HG03460 (cell line): ENCODE data around the gene SKP1.

Experiments used
- ATAC-seq: cut with Tn5 transposase; IDR thresholded peaks from one replicate; pipeline ENCODE4 v1.9.1; 2021; ENCODE audit not compliant: unreplicated experiment

SKP1 gene

DNA sequence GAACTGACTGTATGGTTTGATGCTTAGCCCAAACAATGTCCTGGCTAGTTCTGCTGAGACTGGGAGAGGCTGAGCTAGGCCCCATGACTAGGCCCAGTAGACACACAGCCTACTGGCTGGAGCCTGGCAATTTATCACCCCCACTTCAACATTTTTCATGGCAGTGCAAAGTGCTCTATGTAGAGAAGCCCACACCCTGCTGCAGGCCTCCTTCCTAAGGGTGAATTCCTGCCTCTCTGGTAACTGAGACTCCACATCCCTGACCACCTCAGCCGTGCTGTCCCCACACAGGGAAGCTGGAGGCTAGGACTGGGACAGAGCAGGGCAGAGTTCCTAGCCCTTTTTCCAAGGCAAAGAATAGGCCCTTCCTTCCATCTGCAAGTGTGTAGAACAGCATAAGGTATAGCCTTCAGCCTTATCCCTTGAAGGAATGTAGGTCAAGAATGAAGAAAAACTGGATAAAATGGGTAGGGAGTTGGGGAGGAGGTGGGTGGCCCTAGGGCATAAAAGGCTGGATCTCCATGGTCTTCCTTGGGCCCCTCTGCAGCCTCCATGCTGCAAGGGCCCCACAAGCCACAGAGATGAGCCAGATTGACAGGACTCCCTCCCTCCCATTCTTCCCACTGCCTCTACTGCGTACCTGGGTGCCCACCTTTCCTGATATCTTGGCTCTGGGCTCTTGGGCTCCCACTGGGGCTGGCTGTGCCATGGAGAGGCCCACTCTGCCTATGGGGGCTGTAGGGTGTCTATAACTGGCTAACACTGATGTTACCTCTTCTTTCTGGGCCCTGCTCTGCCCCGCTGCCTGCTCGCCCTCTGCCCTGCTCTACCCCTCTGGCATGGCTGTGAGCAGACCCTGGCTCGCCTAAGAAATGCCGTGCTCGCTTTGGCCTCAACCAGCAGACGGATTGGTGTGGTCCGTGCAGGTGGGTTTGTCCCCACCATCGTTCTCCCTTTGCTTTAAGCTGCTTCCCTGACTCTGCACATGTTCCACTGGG lies 32.5 kb downstream of the SKP1 start:
- ATAC-seq, result no peak

DNA sequence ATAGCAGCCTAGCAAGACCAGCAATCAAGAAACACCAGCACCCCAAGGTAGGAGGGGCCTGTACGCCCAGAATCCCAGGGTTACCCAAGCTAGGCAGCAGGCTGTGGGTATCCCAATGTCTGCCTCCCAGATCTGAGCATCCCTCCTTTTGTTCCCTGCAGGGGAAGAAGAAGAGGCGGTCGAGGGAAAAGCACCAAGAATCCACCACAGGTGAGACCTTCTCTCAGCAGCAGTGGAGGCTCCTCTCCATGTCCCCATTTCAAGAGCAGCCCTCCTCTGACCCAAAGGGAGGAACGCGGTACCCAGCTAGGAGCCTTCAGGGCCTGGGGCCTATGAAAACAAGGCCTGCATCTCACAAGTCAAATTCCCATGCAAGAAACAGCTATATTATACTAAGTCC lies 33.3 kb downstream of the SKP1 start:
- ATAC-seq, result no peak

DNA sequence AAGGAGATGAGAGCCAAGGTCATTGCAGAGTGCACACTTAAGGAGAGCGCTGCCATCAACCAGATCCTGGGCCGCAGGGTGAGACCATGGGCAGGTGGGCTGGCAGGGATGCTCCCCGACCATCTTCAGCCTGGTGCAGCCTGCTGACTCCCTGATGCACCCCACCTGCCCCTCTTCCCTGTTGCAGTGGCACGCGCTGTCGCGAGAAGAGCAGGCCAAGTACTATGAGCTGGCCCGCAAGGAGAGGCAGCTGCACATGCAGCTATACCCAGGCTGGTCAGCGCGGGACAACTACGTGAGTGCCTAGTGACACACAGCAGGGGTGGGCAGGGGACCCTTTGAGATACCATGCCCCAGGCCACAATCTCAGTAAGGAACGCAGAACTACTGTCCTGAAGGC lies 33.9 kb downstream of the SKP1 start:
- no peak for ATAC-seq

DNA sequence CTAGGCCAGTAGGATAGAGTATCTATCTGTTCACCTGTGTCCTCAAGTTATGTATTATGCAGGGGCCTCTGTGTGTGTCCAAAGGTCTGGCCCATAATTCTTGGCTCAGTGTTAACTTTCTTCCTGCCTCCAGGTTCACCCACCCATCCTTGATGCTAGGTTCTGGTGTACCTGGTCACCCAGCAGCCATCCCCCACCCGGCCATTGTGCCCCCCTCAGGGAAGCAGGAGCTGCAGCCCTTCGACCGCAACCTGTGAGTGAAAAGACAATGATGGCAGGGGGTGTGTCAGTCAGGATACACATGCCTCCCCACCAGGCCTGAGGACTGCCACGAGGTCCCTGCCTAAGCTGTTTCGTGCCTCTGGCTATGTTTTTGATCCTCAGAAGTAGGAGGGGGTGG lies 34.7 kb downstream of the SKP1 start:
- no peak for ATAC-seq

GRCh38 chr5:134141331-134142050 lies 35.3 kb downstream of the SKP1 start:
- ATAC-seq, result no peak

- no peak for ATAC-seq
Observed at GRCh38 chr5:134140530-134141201, 36.1 kb downstream of the SKP1 start.

GRCh38 chr5:134139891-134140469 lies 36.8 kb downstream of the SKP1 start:
- no peak for ATAC-seq

- ATAC-seq, result no peak
Observed at GRCh38 chr5:134139377-134139851, 37.3 kb downstream of the SKP1 start.

- ATAC-seq, result peak; percentile 67
Observed at GRCh38 chr5:134138416-134139376, 38.1 kb downstream of the SKP1 start.

DNA sequence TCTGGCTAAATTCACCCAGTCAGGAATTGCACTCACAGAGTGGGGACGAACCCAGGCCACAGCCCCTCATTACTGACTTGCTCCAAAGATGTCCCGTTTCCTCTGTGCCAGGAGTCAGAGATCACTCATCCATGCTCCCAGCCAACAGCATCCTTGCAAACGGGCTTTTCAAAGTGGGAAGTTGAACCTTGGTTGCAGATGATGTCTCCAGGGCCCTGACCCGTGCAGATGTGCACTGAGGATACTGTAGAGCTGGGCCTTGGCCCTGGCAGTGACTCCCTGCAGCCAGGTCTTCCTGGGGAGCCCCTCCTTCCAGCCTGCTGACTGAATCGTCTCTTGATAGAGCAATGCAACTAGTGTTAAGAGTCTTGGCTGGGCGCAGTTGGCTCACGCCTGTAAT lies 40.0 kb downstream of the SKP1 start:
- no peak for ATAC-seq

DNA sequence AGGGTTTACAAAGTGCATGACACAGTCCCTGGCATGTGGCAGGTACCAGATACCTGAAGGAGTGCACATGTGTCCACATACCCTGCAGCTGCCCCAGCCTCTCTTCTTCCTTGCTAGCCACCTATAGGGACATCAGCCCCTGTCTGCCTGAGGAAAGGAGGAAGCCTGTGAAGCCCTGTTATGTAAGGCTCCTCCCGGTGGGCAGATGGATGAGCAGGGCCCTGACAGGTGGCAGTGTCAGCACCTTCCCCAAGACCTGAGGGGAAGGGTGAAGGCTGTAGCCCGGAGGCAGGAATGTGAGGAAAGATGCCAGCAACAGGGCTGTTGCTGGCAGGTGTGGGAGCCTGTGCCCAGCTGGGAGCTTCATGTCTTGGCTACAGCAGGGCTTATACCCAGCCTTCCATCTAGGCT lies 40.5 kb downstream of the SKP1 start:
- no peak for ATAC-seq

GRCh38 chr5:134135091-134135655 lies 41.6 kb downstream of the SKP1 start:
- ATAC-seq, result no peak

GRCh38 chr5:134133995-134134541 lies 42.7 kb downstream of the SKP1 start:
- ATAC-seq, result no peak

DNA sequence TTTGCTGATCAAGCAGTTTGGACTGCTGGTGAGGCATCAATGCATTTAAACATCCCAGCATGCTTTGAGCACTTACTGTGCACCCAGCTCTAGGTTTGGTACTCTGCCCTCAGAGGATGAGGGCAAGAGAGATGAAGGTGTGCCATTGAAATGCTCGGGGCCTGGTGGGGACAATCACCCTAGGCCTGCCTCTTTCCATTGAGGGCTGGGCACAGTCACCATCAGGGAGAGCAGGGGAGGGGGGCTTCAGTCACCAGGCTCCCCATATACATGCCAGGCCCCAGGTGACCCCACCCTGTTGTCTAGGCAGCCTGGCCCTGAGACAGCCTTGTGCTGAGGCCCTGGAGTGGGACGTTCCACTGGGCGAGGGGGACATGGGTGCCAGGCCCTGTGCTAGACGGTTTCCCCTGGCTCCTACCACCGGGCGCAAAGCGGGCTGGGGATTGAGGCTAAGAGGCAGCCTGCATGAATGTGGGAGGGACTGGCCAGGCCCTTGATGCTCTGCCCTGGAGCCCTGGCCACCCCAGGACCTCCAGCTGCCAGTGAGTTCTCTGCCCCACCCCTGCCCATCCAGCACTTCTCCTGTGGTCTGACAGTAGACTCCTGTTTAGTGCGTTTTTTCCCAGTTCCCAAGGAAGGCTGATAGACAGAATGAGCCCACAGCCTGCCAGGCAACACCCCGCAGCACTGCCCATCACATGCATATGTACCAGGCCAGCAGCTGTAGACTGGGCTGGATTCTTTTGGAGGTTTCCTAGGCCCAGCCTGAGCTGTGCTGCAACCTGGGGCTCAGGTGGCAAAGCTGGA lies 43.4 kb downstream of the SKP1 start:
- no peak for ATAC-seq

GRCh38 chr5:134132372-134133187 lies 44.2 kb downstream of the SKP1 start:
- ATAC-seq, result peak; percentile 81

DNA sequence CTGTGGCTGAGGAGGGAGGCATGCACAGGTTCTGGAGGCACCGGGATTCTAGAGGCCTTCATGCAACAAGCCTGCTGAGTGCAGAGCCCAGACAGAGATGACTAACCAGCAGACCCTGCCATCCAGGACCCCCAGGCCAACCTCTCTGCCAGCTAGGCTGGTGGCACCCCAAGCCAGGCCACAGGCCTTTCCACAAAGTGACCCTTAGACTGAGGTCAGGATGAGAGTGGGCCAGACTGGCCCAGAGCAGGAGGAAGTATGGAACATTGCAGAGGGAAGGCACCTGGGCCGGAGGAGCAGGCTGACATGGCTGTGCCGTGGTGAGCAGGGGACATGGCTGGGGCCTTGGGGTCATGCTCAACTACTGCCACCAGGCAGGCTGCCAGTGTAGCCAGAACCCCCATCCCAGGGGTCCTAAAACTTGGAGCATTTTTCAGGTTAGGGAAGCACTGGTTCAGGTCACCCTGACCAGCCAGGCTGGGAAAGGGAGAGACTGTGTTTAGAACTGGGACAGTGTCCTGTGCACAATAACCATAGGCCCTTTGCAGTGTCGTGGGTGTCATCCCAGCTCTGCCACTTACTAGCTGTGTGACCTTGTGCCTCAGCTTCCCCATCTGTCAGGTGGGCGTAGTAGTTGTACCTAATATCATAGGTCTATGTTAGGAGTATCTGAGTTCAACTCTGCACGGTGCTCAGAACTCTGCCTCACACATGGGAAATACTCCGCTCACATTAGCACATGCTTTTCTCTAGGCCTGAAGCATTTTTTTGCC lies 45.0 kb downstream of the SKP1 start:
- no peak for ATAC-seq

- ATAC-seq, result no peak
Observed at GRCh38 chr5:134131165-134131564, 45.6 kb downstream of the SKP1 start.
